Ishikawa (cell line): ENCODE data around the gene TMUB1.
A peak's percentile ranks its signal among the peaks of the same experiment; 100 is the strongest.

Experiments used
- CEBPB ChIP-seq: IDR thresholded peaks from 2 replicates; pipeline ENCODE4 v1.6.1; 2012
- CREB1 ChIP-seq: IDR thresholded peaks from 2 replicates; pipeline ENCODE4 v1.6.1; 2012; ENCODE audit warnings: low read depth
- EGR1 ChIP-seq: IDR thresholded peaks from 2 replicates; pipeline ENCODE4 v1.6.1; 2012
- EP300 ChIP-seq: IDR thresholded peaks from 2 replicates; pipeline ENCODE4 v1.6.1; 2012; ENCODE audit warnings: borderline replicate concordance
- FOXM1 ChIP-seq: IDR thresholded peaks from 2 replicates; pipeline ENCODE4 v1.6.1; 2012; ENCODE audit warnings: low read depth, borderline replicate concordance
- NFIC ChIP-seq: IDR thresholded peaks from 2 replicates; pipeline ENCODE4 v1.6.1; 2012
- RAD21 ChIP-seq: IDR thresholded peaks from 2 replicates; pipeline ENCODE4 v1.6.1; 2012; ENCODE audit warnings: low read depth
- TAF1 ChIP-seq: IDR thresholded peaks from 2 replicates; pipeline ENCODE4 v1.6.1; 2012; ENCODE audit warnings: low read depth, mild to moderate bottlenecking
- TCF12 ChIP-seq: IDR thresholded peaks from 2 replicates; pipeline ENCODE4 v1.6.1; 2012; ENCODE audit warnings: low read depth
- TEAD4 ChIP-seq: IDR thresholded peaks from 2 replicates; pipeline ENCODE4 v1.6.1; 2012
- YY1 ChIP-seq: IDR thresholded peaks from 2 replicates; pipeline ENCODE4 v1.6.1; 2012; ENCODE audit warnings: low read depth
- ZBTB7A ChIP-seq: IDR thresholded peaks from 2 replicates; pipeline ENCODE4 v1.6.1; 2012; ENCODE audit warnings: low read depth
- TF ChIP-seq, protein P1 (sequence below): IDR thresholded peaks from 2 replicates; pipeline ENCODE4 v1.6.1; 2012
- TF ChIP-seq, protein P2 (sequence below): IDR thresholded peaks from 2 replicates; pipeline ENCODE4 v1.6.1; 2012
- TF ChIP-seq, protein P3 (sequence below): IDR thresholded peaks from 2 replicates; pipeline ENCODE4 v1.6.1; 2012; ENCODE audit warnings: low read depth, mild to moderate bottlenecking

TMUB1 gene

DNA sequence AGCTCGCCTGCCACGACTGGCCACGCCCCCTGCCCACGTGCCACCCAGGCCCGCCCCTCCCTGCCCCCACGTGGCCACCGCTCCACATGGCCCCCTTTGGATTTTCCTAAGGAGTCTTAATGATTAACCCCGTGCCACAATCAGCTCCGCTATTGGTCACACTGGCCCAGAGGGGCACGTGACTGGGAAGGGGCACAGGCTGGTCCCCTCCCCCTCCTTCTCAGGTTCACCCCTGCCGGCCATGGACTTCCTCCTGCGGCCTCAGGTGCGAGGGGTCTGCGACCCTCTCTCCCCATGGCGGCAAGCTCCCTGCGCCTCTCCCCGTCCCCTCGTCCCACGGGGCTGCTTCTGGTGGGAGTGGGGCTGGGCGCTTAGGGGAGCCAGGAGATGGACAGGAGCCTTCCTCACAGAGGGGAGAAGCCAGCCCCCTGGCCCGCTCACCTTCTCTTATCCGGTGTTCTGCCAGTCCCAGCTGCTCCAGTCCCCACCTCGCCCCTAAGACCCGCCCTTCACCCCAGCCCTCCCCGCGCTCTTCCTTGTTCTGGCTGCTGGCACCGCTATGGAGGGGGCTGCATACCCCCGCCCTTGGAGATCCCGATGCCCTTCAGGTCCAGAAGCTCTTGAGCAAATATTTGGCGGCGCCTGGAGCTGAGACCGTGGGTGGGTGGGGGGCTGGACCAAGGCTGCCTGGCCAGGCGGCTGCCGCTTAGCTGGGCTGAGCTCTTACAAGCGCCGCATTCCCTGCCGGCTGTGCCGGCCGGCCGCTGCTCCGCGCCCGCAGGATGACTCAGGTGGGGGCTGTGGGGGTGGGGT, 20.7 kb downstream of the TMUB1 start:
- TF ChIP-seq, protein P1, sequence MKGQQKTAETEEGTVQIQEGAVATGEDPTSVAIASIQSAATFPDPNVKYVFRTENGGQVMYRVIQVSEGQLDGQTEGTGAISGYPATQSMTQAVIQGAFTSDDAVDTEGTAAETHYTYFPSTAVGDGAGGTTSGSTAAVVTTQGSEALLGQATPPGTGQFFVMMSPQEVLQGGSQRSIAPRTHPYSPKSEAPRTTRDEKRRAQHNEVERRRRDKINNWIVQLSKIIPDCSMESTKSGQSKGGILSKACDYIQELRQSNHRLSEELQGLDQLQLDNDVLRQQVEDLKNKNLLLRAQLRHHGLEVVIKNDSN: peak; percentile 76
- TF ChIP-seq TCF12: no peak

DNA sequence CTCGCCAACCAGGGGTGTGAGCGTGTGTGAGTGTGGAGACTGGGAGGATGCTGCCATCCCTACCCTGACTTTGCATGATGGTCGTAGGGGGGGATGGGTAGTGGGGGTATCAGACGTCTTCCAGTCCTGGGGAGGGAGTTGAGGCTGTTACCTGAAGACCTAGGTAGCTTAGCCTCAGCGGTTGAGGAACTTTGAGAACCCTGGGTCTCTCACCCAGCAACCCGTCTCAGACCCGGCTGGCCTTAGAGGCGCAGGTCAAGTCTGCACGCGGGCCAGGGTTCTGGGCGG, 21.2 kb downstream of the TMUB1 start:
- TF ChIP-seq FOXM1: no peak
- TF ChIP-seq, protein P2, sequence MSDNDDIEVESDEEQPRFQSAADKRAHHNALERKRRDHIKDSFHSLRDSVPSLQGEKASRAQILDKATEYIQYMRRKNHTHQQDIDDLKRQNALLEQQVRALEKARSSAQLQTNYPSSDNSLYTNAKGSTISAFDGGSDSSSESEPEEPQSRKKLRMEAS: no peak
- TF ChIP-seq CREB1: no peak
- no peak for TF ChIP-seq NFIC
- no peak for TF ChIP-seq ZBTB7A
- no peak for TF ChIP-seq TCF12
- TF ChIP-seq EGR1: no peak
- TF ChIP-seq TEAD4: no peak
- no peak for TF ChIP-seq EP300
- no peak for TF ChIP-seq YY1
- TF ChIP-seq, protein P1: no peak
- TF ChIP-seq CEBPB: no peak
- TF ChIP-seq, protein P3, sequence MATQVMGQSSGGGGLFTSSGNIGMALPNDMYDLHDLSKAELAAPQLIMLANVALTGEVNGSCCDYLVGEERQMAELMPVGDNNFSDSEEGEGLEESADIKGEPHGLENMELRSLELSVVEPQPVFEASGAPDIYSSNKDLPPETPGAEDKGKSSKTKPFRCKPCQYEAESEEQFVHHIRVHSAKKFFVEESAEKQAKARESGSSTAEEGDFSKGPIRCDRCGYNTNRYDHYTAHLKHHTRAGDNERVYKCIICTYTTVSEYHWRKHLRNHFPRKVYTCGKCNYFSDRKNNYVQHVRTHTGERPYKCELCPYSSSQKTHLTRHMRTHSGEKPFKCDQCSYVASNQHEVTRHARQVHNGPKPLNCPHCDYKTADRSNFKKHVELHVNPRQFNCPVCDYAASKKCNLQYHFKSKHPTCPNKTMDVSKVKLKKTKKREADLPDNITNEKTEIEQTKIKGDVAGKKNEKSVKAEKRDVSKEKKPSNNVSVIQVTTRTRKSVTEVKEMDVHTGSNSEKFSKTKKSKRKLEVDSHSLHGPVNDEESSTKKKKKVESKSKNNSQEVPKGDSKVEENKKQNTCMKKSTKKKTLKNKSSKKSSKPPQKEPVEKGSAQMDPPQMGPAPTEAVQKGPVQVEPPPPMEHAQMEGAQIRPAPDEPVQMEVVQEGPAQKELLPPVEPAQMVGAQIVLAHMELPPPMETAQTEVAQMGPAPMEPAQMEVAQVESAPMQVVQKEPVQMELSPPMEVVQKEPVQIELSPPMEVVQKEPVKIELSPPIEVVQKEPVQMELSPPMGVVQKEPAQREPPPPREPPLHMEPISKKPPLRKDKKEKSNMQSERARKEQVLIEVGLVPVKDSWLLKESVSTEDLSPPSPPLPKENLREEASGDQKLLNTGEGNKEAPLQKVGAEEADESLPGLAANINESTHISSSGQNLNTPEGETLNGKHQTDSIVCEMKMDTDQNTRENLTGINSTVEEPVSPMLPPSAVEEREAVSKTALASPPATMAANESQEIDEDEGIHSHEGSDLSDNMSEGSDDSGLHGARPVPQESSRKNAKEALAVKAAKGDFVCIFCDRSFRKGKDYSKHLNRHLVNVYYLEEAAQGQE: no peak
- no peak for TF ChIP-seq TAF1
- TF ChIP-seq RAD21: no peak

DNA sequence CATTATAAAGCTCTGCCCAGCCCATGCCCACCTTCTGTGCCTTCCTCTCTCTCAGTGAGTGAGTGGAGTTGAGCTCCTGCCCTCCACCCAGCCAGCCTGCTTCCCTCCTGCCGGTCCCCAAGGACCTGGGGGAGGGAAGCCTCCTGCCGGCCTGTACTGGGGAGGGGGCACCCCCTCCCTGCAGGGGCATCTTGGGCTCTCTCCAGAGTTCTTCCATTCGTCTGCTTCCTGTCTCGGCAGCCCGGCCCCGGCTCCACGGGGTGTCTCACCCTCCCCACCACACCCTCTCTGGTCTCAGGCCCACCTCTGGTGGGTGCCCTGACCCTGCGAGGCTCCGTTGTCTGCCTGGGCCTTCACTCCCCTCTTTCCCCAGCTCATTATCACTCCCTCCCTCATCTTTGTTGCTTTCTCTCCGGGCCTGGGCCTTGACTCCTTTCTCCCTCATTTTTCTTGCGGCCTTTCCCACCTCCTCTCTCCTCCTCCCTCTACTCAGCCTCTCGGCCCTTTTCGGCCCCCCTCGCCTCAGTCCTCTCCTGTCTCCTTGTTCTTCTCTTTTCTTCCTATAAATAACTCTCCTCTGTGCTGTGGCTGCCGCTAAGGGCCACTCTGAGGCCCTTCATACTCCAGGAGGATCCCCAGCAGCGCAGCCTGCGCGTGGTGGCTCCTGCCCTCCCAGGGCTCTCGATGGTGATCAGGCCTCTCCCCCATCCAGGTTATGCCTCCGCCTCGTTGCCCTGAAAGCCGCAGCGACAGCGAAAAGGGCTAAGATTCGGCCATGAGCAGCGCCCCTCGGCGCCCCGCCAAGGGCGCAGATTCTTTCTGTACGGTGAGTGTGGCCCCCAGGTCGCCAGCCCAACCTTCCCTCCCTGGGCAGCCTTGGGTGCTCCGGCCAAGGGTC, 21.8 kb downstream of the TMUB1 start:
- TF ChIP-seq, protein P1: no peak
- TF ChIP-seq, protein P2: no peak
- TF ChIP-seq EP300: no peak
- no peak for TF ChIP-seq CEBPB
- TF ChIP-seq, protein P3: no peak
- no peak for TF ChIP-seq RAD21
- no peak for TF ChIP-seq FOXM1
- TF ChIP-seq CREB1: no peak
- no peak for TF ChIP-seq TCF12
- TF ChIP-seq YY1: no peak
- no peak for TF ChIP-seq TEAD4
- TF ChIP-seq NFIC: no peak
- TF ChIP-seq ZBTB7A: no peak; the same call in 1 of the 2 replicates

DNA sequence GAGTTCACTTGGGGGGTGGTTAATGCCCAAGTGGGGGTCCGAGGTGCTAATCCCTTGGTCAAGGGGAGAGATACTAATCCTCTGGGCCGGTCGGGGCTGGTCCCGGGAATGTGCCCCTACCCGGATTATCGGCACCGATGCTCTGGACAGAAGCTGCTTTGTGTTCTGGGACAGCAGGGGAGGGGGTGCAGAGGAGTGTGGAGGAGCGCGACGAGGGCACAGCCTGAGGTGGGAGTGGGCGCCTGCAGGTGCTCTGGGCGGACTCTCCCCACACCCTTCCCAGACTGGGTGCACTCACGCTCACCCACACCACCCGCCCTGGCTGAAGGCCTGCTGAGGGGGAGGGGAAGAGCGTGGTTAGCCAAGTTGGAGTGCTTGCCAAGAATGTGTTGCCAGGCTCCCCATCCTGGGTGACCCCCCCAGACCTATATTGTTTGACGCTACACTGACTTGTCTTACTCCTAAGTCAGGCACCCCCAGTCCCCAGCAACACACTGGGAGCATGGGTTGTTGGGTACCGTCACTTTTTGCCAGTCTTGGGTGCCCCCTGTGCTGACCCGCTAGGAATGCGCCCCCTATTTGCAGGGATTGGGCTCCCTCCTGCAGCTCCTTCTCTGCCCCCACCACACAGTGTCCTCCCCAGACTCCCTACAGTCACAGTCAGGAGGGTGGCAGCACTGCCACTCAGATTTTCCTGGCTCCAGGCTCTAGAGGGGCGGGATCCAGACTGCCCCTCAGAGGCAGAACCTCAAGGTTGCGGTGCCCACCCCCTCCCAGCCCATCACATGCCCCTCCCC, 22.7 kb downstream of the TMUB1 start:
- TF ChIP-seq EP300: 0 out of 2 replicates have a peak, but pooled peaks have one; percentile 23
- TF ChIP-seq TAF1: 0 out of 2 replicates have a peak, but pooled peaks have one; percentile 20
- peak; percentile 60 for TF ChIP-seq TCF12
- TF ChIP-seq, protein P2: peak; percentile 75; the same call in 1 of the 2 replicates
- no peak for TF ChIP-seq CREB1
- peak; percentile 52; the same call in 1 of the 2 replicates for TF ChIP-seq TEAD4
- TF ChIP-seq NFIC: peak; percentile 95
- 0 out of 2 replicates have a peak, but pooled peaks have one; percentile 1 for TF ChIP-seq RAD21
- TF ChIP-seq, protein P3: no peak
